ENCODE data around the gene TRPV6.

The TRPV6 gene

GRCh38 chr7:142865766-142866165, 19.8 kb downstream of the TRPV6 start:
- Histone ChIP-seq H3K79me1 (ENCODE audit: low read depth, low read length) (peaks cover 2% of the 10 kb centered on the region), H2BK15ac (ENCODE audit: low read length) (no peak overlapping the region), H3K27me3 (ENCODE audit: control insufficient read depth in 3 of 3, insufficient read depth in 3 of 3, low read depth in 1 of 3, low read length in 3 of 3) (no peaks in the 10 kb centered on the region), H2AK5ac (ENCODE audit: low read depth, low read length) (peak overlapping the region; percentile 24), H3K4me1 (ENCODE audit: control insufficient read depth in 2 of 2, insufficient read depth in 1 of 2, low read depth in 1 of 2, low read length in 2 of 2) (no peaks in the 10 kb centered on the region), H3K9me3 (replicated peaks in 1 of 2; ENCODE audit: control insufficient read depth in 2 of 2, insufficient read depth in 1 of 2, low read depth in 1 of 2, low read length in 2 of 2) (no peaks in the 10 kb centered on the region), H2BK5ac (ENCODE audit: low read length) (no peak overlapping the region), H3K18ac (ENCODE audit: low read length) (peak overlapping the region; percentile 59), H3K9ac (ENCODE audit: low read depth, low read length, poor library complexity) (no peak overlapping the region), H3K36me3 (replicated peaks in 1 of 2; ENCODE audit: control insufficient read depth in 2 of 2, insufficient read depth in 2 of 2, low read length in 2 of 2) (no peaks in the 10 kb centered on the region), H4K8ac (ENCODE audit: low read depth, low read length) (no peak overlapping the region), H3K27ac (replicated peaks; ENCODE audit: low read length) (no peak overlapping the region), H3K4me2 (ENCODE audit: insufficient read depth, low read length, poor library complexity, severe bottlenecking) (no peak overlapping the region), H3K4ac (ENCODE audit: low read length) (no peak overlapping the region), H2BK12ac (ENCODE audit: low read length) (no peak overlapping the region), H3K14ac (ENCODE audit: low read length) (no peak overlapping the region), H3K4me3 (ENCODE audit: low read length in 2 of 2) (no peak overlapping the region), H2BK120ac (ENCODE audit: low read depth, low read length) (no peak overlapping the region), H3K23ac (ENCODE audit: low read depth, low read length, poor library complexity) (no peak overlapping the region), H4K91ac (ENCODE audit: low read depth, low read length, poor library complexity) (no peak overlapping the region), H2AFZ (ENCODE audit: low read length) (no peak overlapping the region)
- WGBS, 2 donors (ENCODE audit: extremely low coverage in 2 of 2, insufficient read length in 2 of 2, insufficient replicate concordance in 1 of 2) = no CpG with 5 or more reads among the region's 13 CpGs
- no peak for DNase-seq (ENCODE audit: low spot score)

GRCh38 chr7:142864980-142865747, 20.4 kb downstream of the TRPV6 start:
- Histone ChIP-seq H3K4me3 (ENCODE audit: low read length in 2 of 2) (no peak overlapping the region), H3K9me3 (replicated peaks in 1 of 2; ENCODE audit: control insufficient read depth in 2 of 2, insufficient read depth in 1 of 2, low read depth in 1 of 2, low read length in 2 of 2) (no peaks in the 10 kb centered on the region), H2BK12ac (ENCODE audit: low read length) (no peak overlapping the region), H3K36me3 (replicated peaks in 1 of 2; ENCODE audit: control insufficient read depth in 2 of 2, insufficient read depth in 2 of 2, low read length in 2 of 2) (no peaks in the 10 kb centered on the region), H3K14ac (ENCODE audit: low read length) (peak overlapping the region; percentile 8), H2AK5ac (ENCODE audit: low read depth, low read length) (peak overlapping the region; percentile 24), H3K4ac (ENCODE audit: low read length) (no peak overlapping the region), H3K4me2 (ENCODE audit: insufficient read depth, low read length, poor library complexity, severe bottlenecking) (no peak overlapping the region), H2AFZ (ENCODE audit: low read length) (no peak overlapping the region), H3K4me1 (ENCODE audit: control insufficient read depth in 2 of 2, insufficient read depth in 1 of 2, low read depth in 1 of 2, low read length in 2 of 2) (no peaks in the 10 kb centered on the region), H3K23ac (ENCODE audit: low read depth, low read length, poor library complexity) (peak overlapping the region; percentile 55), H3K18ac (ENCODE audit: low read length) (no peak overlapping the region), H3K27ac (replicated peaks; ENCODE audit: low read length) (no peak overlapping the region), H3K9ac (ENCODE audit: low read depth, low read length, poor library complexity) (no peak overlapping the region), H2BK5ac (ENCODE audit: low read length) (no peak overlapping the region), H3K79me1 (ENCODE audit: low read depth, low read length) (peaks cover 2% of the 10 kb centered on the region), H4K91ac (ENCODE audit: low read depth, low read length, poor library complexity) (no peak overlapping the region), H2BK120ac (ENCODE audit: low read depth, low read length) (no peak overlapping the region), H4K8ac (ENCODE audit: low read depth, low read length) (no peak overlapping the region), H3K27me3 (ENCODE audit: control insufficient read depth in 3 of 3, insufficient read depth in 3 of 3, low read depth in 1 of 3, low read length in 3 of 3) (no peaks in the 10 kb centered on the region), H2BK15ac (ENCODE audit: low read length) (no peak overlapping the region)
- DNase-seq (ENCODE audit: low spot score) = no peak
- WGBS, 2 donors (ENCODE audit: extremely low coverage in 2 of 2, insufficient read length in 2 of 2, insufficient replicate concordance in 1 of 2) = no CpG with 5 or more reads among the region's 14 CpGs

GRCh38 chr7:142863891-142864685, 21.5 kb downstream of the TRPV6 start:
- H2BK5ac ChIP-seq (ENCODE audit: low read length) = peak overlapping the region; percentile 13
- no CpG with 5 or more reads among the region's 37 CpGs for WGBS, 2 donors (ENCODE audit: extremely low coverage in 2 of 2, insufficient read length in 2 of 2, insufficient replicate concordance in 1 of 2)
- no peak overlapping the region for H2BK120ac ChIP-seq (ENCODE audit: low read depth, low read length)
- H2AFZ ChIP-seq (ENCODE audit: low read length) = no peak overlapping the region
- H3K27me3 ChIP-seq (ENCODE audit: control insufficient read depth in 3 of 3, insufficient read depth in 3 of 3, low read depth in 1 of 3, low read length in 3 of 3) = no peaks in the 10 kb centered on the region
- H4K91ac ChIP-seq (ENCODE audit: low read depth, low read length, poor library complexity) = no peak overlapping the region
- peak overlapping the region; percentile 25 for H3K23ac ChIP-seq (ENCODE audit: low read depth, low read length, poor library complexity)
- no peak overlapping the region for H2BK12ac ChIP-seq (ENCODE audit: low read length)
- no peak overlapping the region for H2AK5ac ChIP-seq (ENCODE audit: low read depth, low read length)
- no peak overlapping the region for H3K4me3 ChIP-seq (ENCODE audit: low read length in 2 of 2)
- H3K4me2 ChIP-seq (ENCODE audit: insufficient read depth, low read length, poor library complexity, severe bottlenecking) = no peak overlapping the region
- no peak overlapping the region for H3K27ac ChIP-seq (replicated peaks; ENCODE audit: low read length)
- H3K9ac ChIP-seq (ENCODE audit: low read depth, low read length, poor library complexity) = no peak overlapping the region
- no peaks in the 10 kb centered on the region for H3K36me3 ChIP-seq (replicated peaks in 1 of 2; ENCODE audit: control insufficient read depth in 2 of 2, insufficient read depth in 2 of 2, low read length in 2 of 2)
- H3K14ac ChIP-seq (ENCODE audit: low read length) = peak overlapping the region; percentile 38
- peaks cover 2% of the 10 kb centered on the region for H3K79me1 ChIP-seq (ENCODE audit: low read depth, low read length)
- H3K4me1 ChIP-seq (ENCODE audit: control insufficient read depth in 2 of 2, insufficient read depth in 1 of 2, low read depth in 1 of 2, low read length in 2 of 2) = no peaks in the 10 kb centered on the region
- no peaks in the 10 kb centered on the region for H3K9me3 ChIP-seq (replicated peaks in 1 of 2; ENCODE audit: control insufficient read depth in 2 of 2, insufficient read depth in 1 of 2, low read depth in 1 of 2, low read length in 2 of 2)
- H3K18ac ChIP-seq (ENCODE audit: low read length) = peak overlapping the region; percentile 48
- no peak overlapping the region for H4K8ac ChIP-seq (ENCODE audit: low read depth, low read length)
- no peak overlapping the region for H2BK15ac ChIP-seq (ENCODE audit: low read length)
- H3K4ac ChIP-seq (ENCODE audit: low read length) = no peak overlapping the region
- DNase-seq (ENCODE audit: low spot score) = no peak

- H3K9ac ChIP-seq (ENCODE audit: low read depth, low read length, poor library complexity) = no peak overlapping the region
These were observed 22.7 kb downstream of the TRPV6 start for GRCh38 chr7:142862786-142863400.

More at GRCh38 chr7:142862786-142863400, 22.7 kb downstream of the TRPV6 start:
- Histone ChIP-seq H2BK12ac (ENCODE audit: low read length) (no peak overlapping the region), H3K27ac (replicated peaks; ENCODE audit: low read length) (no peak overlapping the region), H3K4me2 (ENCODE audit: insufficient read depth, low read length, poor library complexity, severe bottlenecking) (no peak overlapping the region), H3K36me3 (replicated peaks in 1 of 2; ENCODE audit: control insufficient read depth in 2 of 2, insufficient read depth in 2 of 2, low read length in 2 of 2) (no peaks in the 10 kb centered on the region), H3K4ac (ENCODE audit: low read length) (no peak overlapping the region), H3K27me3 (ENCODE audit: control insufficient read depth in 3 of 3, insufficient read depth in 3 of 3, low read depth in 1 of 3, low read length in 3 of 3) (no peaks in the 10 kb centered on the region), H3K9me3 (replicated peaks in 1 of 2; ENCODE audit: control insufficient read depth in 2 of 2, insufficient read depth in 1 of 2, low read depth in 1 of 2, low read length in 2 of 2) (no peaks in the 10 kb centered on the region), H2AFZ (ENCODE audit: low read length) (no peak overlapping the region), H3K14ac (ENCODE audit: low read length) (no peak overlapping the region), H2BK5ac (ENCODE audit: low read length) (no peak overlapping the region), H4K8ac (ENCODE audit: low read depth, low read length) (no peak overlapping the region), H3K4me1 (ENCODE audit: control insufficient read depth in 2 of 2, insufficient read depth in 1 of 2, low read depth in 1 of 2, low read length in 2 of 2) (no peaks in the 10 kb centered on the region), H2BK120ac (ENCODE audit: low read depth, low read length) (no peak overlapping the region), H2BK15ac (ENCODE audit: low read length) (no peak overlapping the region), H3K4me3 (ENCODE audit: low read length in 2 of 2) (no peak overlapping the region), H3K23ac (ENCODE audit: low read depth, low read length, poor library complexity) (no peak overlapping the region), H3K18ac (ENCODE audit: low read length) (no peak overlapping the region), H4K91ac (ENCODE audit: low read depth, low read length, poor library complexity) (no peak overlapping the region), H3K79me1 (ENCODE audit: low read depth, low read length) (peaks cover 2% of the 10 kb centered on the region), H2AK5ac (ENCODE audit: low read depth, low read length) (no peak overlapping the region)
- DNase-seq (ENCODE audit: low spot score) = no peak
- WGBS, 2 donors (ENCODE audit: extremely low coverage in 2 of 2, insufficient read length in 2 of 2, insufficient replicate concordance in 1 of 2) = no CpG with 5 or more reads among the region's 7 CpGs
